ENCODE data around the gene OLFM1.

OLFM1 gene

GRCh38 chr9:135170535-135170934 lies 83.1 kb downstream of the OLFM1 start:
- DNase-seq (ENCODE audit: low spot score): no peak
